ENCODE data around the gene PRSS56. TPM values are rescaled to one million over a fixed set of nuclear protein-coding genes. Genes with fewer than 3 reads are reported as not detected.

The PRSS56 gene
- total and polyA plus RNA-seq, 2 donors from 2014 or later: not detected

DNA sequence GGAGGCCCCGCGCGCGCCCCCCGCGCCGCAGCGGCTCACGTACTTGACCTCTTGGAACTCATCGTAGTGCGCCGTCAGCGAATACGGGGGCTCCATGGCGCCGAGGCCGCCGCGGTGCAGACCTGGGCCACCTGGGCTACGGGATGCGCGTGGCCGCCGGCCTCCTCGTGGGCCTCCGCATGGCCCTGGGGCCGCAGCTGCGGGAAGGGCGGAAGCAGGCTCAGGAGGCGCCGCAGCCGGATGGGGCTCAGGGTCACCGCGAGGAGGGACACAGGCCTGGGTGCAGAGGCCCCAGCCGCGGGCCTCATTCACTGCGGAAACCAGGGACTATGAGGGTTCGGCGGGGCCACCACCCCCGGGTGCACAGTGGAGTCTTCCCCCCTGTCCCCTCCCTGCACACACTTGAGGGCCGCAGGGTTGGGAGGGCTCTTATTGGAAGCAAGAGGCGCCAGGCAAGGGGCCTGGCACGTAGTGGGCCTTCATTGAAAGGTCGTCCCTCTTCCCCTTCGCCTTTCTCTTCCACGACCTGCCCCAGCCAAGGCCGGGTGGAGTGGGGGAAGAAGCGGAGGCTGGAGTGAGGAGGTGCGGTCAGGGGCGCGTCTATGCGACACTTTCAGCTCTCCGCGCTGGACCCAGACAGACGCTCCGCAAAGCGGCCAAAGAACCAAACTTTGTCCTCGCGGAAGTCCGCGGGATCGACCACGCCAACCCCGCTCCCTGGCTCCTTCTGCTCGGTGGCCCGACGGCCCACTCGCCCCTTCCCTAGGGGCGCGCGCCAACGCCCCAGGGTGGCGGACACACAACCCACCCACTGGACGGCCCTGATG is 33.4 kb upstream of the PRSS56 start:
- Histone ChIP-seq H3K36me3 (ENCODE audit: control insufficient read depth in 2 of 3, insufficient read depth in 3 of 3, low read length in 3 of 3) (no peaks in the 10 kb centered on the region), H3K27me3 (ENCODE audit: control insufficient read depth, insufficient read depth, low read length) (peaks cover 17% of the 10 kb centered on the region), H3K9ac (ENCODE audit: low read length in 3 of 3) (no peak overlapping the region), H3K4me3 (ENCODE audit: low read length in 3 of 3) (no peak overlapping the region), H3K27ac (ENCODE audit: low read depth in 2 of 2, low read length in 2 of 2) (no peak overlapping the region), H3K4me1 (ENCODE audit: control insufficient read depth in 2 of 3, insufficient read depth in 2 of 3, low read depth in 1 of 3, low read length in 3 of 3) (no peaks in the 10 kb centered on the region), H3K9me3 (ENCODE audit: control insufficient read depth in 2 of 3, insufficient read depth in 1 of 3, low read length in 3 of 3) (no peaks in the 10 kb centered on the region)
- intact Hi-C loops (cut with DNase I): no loop called here
- DNase-seq (peak in 4 of 5 donors; percentile 22 to 75 (median 44)), FAIRE-seq (no peak)
- TF ChIP-seq, protein P1, sequence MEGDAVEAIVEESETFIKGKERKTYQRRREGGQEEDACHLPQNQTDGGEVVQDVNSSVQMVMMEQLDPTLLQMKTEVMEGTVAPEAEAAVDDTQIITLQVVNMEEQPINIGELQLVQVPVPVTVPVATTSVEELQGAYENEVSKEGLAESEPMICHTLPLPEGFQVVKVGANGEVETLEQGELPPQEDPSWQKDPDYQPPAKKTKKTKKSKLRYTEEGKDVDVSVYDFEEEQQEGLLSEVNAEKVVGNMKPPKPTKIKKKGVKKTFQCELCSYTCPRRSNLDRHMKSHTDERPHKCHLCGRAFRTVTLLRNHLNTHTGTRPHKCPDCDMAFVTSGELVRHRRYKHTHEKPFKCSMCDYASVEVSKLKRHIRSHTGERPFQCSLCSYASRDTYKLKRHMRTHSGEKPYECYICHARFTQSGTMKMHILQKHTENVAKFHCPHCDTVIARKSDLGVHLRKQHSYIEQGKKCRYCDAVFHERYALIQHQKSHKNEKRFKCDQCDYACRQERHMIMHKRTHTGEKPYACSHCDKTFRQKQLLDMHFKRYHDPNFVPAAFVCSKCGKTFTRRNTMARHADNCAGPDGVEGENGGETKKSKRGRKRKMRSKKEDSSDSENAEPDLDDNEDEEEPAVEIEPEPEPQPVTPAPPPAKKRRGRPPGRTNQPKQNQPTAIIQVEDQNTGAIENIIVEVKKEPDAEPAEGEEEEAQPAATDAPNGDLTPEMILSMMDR (IDR thresholded peaks at IDR 0.05; ENCODE audit: borderline replicate concordance, extremely low read depth, insufficient read depth): no peak

DNA sequence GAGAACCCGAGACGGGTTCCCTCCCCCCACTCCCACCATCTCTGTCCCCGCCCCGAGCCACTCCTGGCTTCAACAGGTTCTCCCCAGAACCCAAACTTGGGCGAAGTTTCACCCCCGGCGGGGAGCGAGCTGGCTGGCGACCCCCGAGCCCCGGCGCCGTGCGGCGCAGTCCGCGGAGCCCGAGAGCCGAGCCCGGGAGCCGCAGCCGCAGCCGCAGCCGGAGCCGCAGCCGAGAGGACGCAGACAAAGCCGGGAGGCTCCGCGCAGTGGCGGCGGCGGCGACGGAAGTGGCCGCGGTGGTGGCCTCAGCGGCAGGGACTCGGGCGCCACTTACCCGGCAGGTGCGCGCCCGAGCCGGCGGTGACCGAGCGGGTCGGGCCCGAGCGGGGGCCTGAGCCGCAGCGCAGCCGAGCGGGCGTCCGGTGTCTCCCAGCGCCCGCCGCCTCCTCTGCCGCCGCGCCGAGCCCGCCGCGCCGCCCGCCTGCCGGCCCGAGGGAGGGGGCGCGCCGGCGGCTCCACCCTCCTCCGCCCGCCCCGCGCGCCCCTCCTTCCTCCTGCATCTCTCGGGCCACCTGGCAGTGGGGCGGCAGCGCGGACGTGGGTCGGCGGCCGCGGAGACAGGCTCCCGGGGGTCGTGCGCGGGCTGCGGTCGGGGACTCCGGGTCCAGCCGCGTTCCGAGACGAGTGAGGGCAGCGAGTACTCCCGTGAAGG is 32.6 kb upstream of the PRSS56 start, which contains the start of gene ECEL1:
TSS of gene ECEL1 (minus strand) at position 450 of the 712 bp plus-strand sequence. CDS start 1,181 bp downstream, outside the sequence.
- no peak for FAIRE-seq
- H3K9me3 ChIP-seq (ENCODE audit: control insufficient read depth in 2 of 3, insufficient read depth in 1 of 3, low read length in 3 of 3): no peaks in the 10 kb centered on the region
- no peak within 1 kb of the TSS for H3K9ac ChIP-seq (ENCODE audit: low read length in 3 of 3)
- H3K36me3 ChIP-seq (ENCODE audit: control insufficient read depth in 2 of 3, insufficient read depth in 3 of 3, low read length in 3 of 3): no peaks in the 10 kb centered on the region
- peak in 3 of 5 donors; percentile 48 to 71 (median 53) for DNase-seq
- H3K4me1 ChIP-seq (ENCODE audit: control insufficient read depth in 2 of 3, insufficient read depth in 2 of 3, low read depth in 1 of 3, low read length in 3 of 3): no peaks in the 10 kb centered on the region
- no peak within 1 kb of the TSS for H3K4me3 ChIP-seq (ENCODE audit: low read length in 3 of 3)
- TF ChIP-seq, protein P1 (IDR thresholded peaks at IDR 0.05; ENCODE audit: borderline replicate concordance, extremely low read depth, insufficient read depth): no peak
- H3K27ac ChIP-seq (ENCODE audit: low read depth in 2 of 2, low read length in 2 of 2): no peak within 1 kb of the TSS
- H3K27me3 ChIP-seq (ENCODE audit: control insufficient read depth, insufficient read depth, low read length): peaks cover 17% of the 10 kb centered on the region
- intact Hi-C loops (cut with DNase I): no loop called here

DNA sequence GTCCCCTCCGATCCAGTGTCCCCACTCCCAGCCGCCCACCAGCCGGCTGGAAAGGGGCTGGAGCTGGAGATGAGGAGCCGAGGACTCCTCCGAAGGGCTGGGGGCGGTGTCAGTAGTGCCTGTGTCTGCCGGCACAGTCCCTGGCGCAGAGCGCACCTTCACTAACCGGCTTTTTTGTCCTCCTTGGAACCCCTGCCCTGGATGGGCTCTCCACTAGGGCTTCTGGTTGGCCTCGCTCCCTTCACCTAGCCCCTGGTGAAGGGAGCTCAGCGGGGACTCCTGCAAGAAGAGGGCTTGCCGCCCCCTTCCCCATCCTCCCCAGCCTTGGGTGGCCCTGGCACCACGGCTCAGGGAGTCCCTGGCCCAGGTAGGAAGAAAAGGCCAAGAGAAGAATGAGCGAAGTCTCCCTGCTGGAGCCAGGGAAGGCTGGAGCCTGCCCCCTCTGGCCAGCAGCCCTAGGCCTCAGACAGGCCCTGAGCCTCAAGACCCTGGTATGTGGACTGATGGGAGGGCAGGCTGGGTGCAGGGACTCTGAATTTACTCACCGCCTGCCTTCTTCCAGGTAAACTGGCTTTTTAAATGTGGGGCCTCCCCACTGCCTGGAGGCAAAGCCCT is 32.0 kb upstream of the PRSS56 start:
- TF ChIP-seq, protein P1 (IDR thresholded peaks at IDR 0.05; ENCODE audit: borderline replicate concordance, extremely low read depth, insufficient read depth): no peak
- intact Hi-C loops (cut with DNase I): no loop called here
- Histone ChIP-seq H3K27ac (ENCODE audit: low read depth in 2 of 2, low read length in 2 of 2) (no peak overlapping the region), H3K9ac (ENCODE audit: low read length in 3 of 3) (no peak overlapping the region), H3K4me3 (ENCODE audit: low read length in 3 of 3) (no peak overlapping the region), H3K36me3 (ENCODE audit: control insufficient read depth in 2 of 3, insufficient read depth in 3 of 3, low read length in 3 of 3) (no peaks in the 10 kb centered on the region), H3K9me3 (ENCODE audit: control insufficient read depth in 2 of 3, insufficient read depth in 1 of 3, low read length in 3 of 3) (no peaks in the 10 kb centered on the region), H3K4me1 (ENCODE audit: control insufficient read depth in 2 of 3, insufficient read depth in 2 of 3, low read depth in 1 of 3, low read length in 3 of 3) (no peaks in the 10 kb centered on the region), H3K27me3 (ENCODE audit: control insufficient read depth, insufficient read depth, low read length) (peaks cover 17% of the 10 kb centered on the region)
- DNase-seq (peak in 4 of 5 donors; percentile 20 to 66 (median 42)), FAIRE-seq (no peak)

All from kidney (tissue), 14 donors.